Measurements from ENCODE around the gene RAB37.

Gene RAB37

GRCh38 chr17:74784125-74784810 is 47.2 kb downstream of the RAB37 start:
- DNase-seq (ENCODE audit: low read depth in 1 of 2, low spot score in 1 of 2), result no peak
- TF ChIP-seq REST (IDR thresholded peaks at IDR 0.05; ENCODE audit: insufficient replicate concordance, low read depth) (no peak), SPI1 (IDR thresholded peaks at IDR 0.05; ENCODE audit: borderline replicate concordance, low read depth) (no peak), GABPA (IDR thresholded peaks at IDR 0.05; ENCODE audit: low read depth) (no peak), CTCF (IDR thresholded peaks at IDR 0.05; ENCODE audit: insufficient read depth, low read length) (no peak), POLR2AphosphoS5 (IDR thresholded peaks at IDR 0.05; ENCODE audit: low read depth) (no peak)
- Histone ChIP-seq H3K27ac (replicated peaks) (no peak overlapping the region), H3K4me3 (replicated peaks; ENCODE audit: insufficient read depth, low read length) (no peak overlapping the region), H3K27me3 (ENCODE audit: insufficient read depth, poor library complexity, severe bottlenecking) (no peaks in the 10 kb centered on the region)

- TF ChIP-seq CTCF (IDR thresholded peaks at IDR 0.05; ENCODE audit: insufficient read depth, low read length) (no peak), POLR2AphosphoS5 (IDR thresholded peaks at IDR 0.05; ENCODE audit: low read depth) (no peak), SPI1 (IDR thresholded peaks at IDR 0.05; ENCODE audit: borderline replicate concordance, low read depth) (no peak), REST (IDR thresholded peaks at IDR 0.05; ENCODE audit: insufficient replicate concordance, low read depth) (no peak), GABPA (IDR thresholded peaks at IDR 0.05; ENCODE audit: low read depth) (no peak)
- DNase-seq (ENCODE audit: low read depth in 1 of 2, low spot score in 1 of 2), result no peak
These were observed 48.3 kb downstream of the RAB37 start for GRCh38 chr17:74785096-74785980.

GRCh38 chr17:74785981-74786360 is 48.9 kb downstream of the RAB37 start:
- Histone ChIP-seq H3K27me3 (ENCODE audit: insufficient read depth, poor library complexity, severe bottlenecking) (no peaks in the 10 kb centered on the region), H3K27ac (replicated peaks) (no peak overlapping the region), H3K4me3 (replicated peaks; ENCODE audit: insufficient read depth, low read length) (no peak overlapping the region)
- no peak for DNase-seq (ENCODE audit: low read depth in 1 of 2, low spot score in 1 of 2)
- no peak for TF ChIP-seq SPI1 (IDR thresholded peaks at IDR 0.05; ENCODE audit: borderline replicate concordance, low read depth)
- TF ChIP-seq CTCF (IDR thresholded peaks at IDR 0.05; ENCODE audit: insufficient read depth, low read length), result no peak
- TF ChIP-seq POLR2AphosphoS5 (IDR thresholded peaks at IDR 0.05; ENCODE audit: low read depth), result no peak
- no peak for TF ChIP-seq GABPA (IDR thresholded peaks at IDR 0.05; ENCODE audit: low read depth)
- TF ChIP-seq REST (IDR thresholded peaks at IDR 0.05; ENCODE audit: insufficient replicate concordance, low read depth), result no peak

More at GRCh38 chr17:74785096-74785980, 48.3 kb downstream of the RAB37 start:
- H3K27me3 ChIP-seq (ENCODE audit: insufficient read depth, poor library complexity, severe bottlenecking), result no peaks in the 10 kb centered on the region
- H3K27ac ChIP-seq (replicated peaks), result no peak overlapping the region
- H3K4me3 ChIP-seq (replicated peaks; ENCODE audit: insufficient read depth, low read length), result no peak overlapping the region

Measured in HL-60 (cell line).